Mesenchymal stem cell (in vitro differentiated cells and primary cell): ENCODE data around the gene MIPEP.
A peak's percentile ranks its signal among the peaks of the same experiment; 100 is the strongest.

Experiments used
- DNase-seq: peaks from one replicate; pipeline ENCODE4 v3.0.0-alpha.2; 2013
- H2AFZ ChIP-seq: one replicate; pipeline ENCODE4 v1.6.1; 2013; ENCODE audit warnings: low read depth, mild to moderate bottlenecking, control low read depth, inconsistent platforms, low read length, moderate library complexity
- H2AK5ac ChIP-seq: 2 replicates; pipeline ENCODE4 v1.6.1; 2013; ENCODE audit warnings: low read length, moderate library complexity, mild to moderate bottlenecking, inconsistent platforms; ENCODE audit not compliant: severe bottlenecking
- H2BK120ac ChIP-seq: one replicate; pipeline ENCODE4 v1.6.1; 2013; ENCODE audit warnings: low read depth, mild to moderate bottlenecking, inconsistent platforms, low read length, moderate library complexity
- H2BK12ac ChIP-seq, 2 experiments: one replicate each; pipeline ENCODE4 v1.6.1; 2013; ENCODE audit warnings: inconsistent platforms in 2 of 2, low read length in 2 of 2, mild to moderate bottlenecking in 2 of 2, moderate library complexity in 2 of 2, control low read depth in 1 of 2
- H2BK15ac ChIP-seq: one replicate; pipeline ENCODE4 v1.6.1; 2013; ENCODE audit warnings: mild to moderate bottlenecking, low read depth, inconsistent platforms; ENCODE audit not compliant: poor library complexity, severe bottlenecking
- H2BK5ac ChIP-seq: 2 replicates; pipeline ENCODE4 v1.6.1; 2013; ENCODE audit warnings: low read depth, mild to moderate bottlenecking, low read length, control low read depth, inconsistent platforms; ENCODE audit not compliant: poor library complexity, severe bottlenecking
- H3K14ac ChIP-seq, 2 experiments: one replicate each; pipeline ENCODE4 v1.6.1; 2013; ENCODE audit warnings: inconsistent platforms in 2 of 2, low read length in 2 of 2, control low read depth in 1 of 2, mild to moderate bottlenecking in 1 of 2, moderate library complexity in 1 of 2
- H3K18ac ChIP-seq, 2 experiments: one replicate each; pipeline ENCODE4 v1.6.1; 2013; ENCODE audit warnings: inconsistent platforms in 2 of 2, low read length in 2 of 2, control low read depth in 1 of 2, low read depth in 1 of 2, mild to moderate bottlenecking in 1 of 2
- H3K23ac ChIP-seq, 2 experiments: one replicate each; pipeline ENCODE4 v1.6.1; 2013; ENCODE audit warnings: inconsistent platforms in 2 of 2, low read length in 2 of 2, mild to moderate bottlenecking in 2 of 2, moderate library complexity in 2 of 2, control low read depth in 1 of 2
- H3K27ac ChIP-seq: 2 replicates; pipeline ENCODE4 v1.5.1; 2013; ENCODE audit warnings: mild to moderate bottlenecking, moderate library complexity, low read length, control low read depth, inconsistent platforms; ENCODE audit not compliant: poor library complexity, severe bottlenecking
- H3K27me3 ChIP-seq, 2 experiments: 2 replicates each; pipeline versions ENCODE4 v1.6.1 to v1.7.0; 2013; ENCODE audit warnings: low read length in 2 of 2, mild to moderate bottlenecking in 2 of 2, moderate library complexity in 2 of 2, control low read depth in 1 of 2, inconsistent platforms in 1 of 2; ENCODE audit not compliant: control insufficient read depth in 1 of 2, insufficient read depth in 1 of 2
- H3K36me3 ChIP-seq, 2 experiments: 2 replicates each; pipeline versions ENCODE4 v1.6.1 to v1.7.0; 2013; ENCODE audit warnings: low read length in 2 of 2, control low read depth in 1 of 2, inconsistent platforms in 1 of 2, low read depth in 1 of 2, mild to moderate bottlenecking in 1 of 2; ENCODE audit not compliant: insufficient read depth in 2 of 2, control insufficient read depth in 1 of 2
- H3K4ac ChIP-seq, 2 experiments: one replicate each; pipeline ENCODE4 v1.6.1; 2013; ENCODE audit warnings: inconsistent platforms in 2 of 2, low read length in 2 of 2, mild to moderate bottlenecking in 2 of 2, moderate library complexity in 2 of 2, control low read depth in 1 of 2, low read depth in 1 of 2
- H3K4me1 ChIP-seq: 2 replicates; pipeline ENCODE4 v1.6.1; 2013; ENCODE audit warnings: low read depth, low read length, control low read depth; ENCODE audit not compliant: control insufficient read depth, insufficient read depth
- H3K4me2 ChIP-seq: 2 replicates; pipeline ENCODE4 v1.6.1; 2013; ENCODE audit warnings: low read length, mild to moderate bottlenecking, inconsistent platforms; ENCODE audit not compliant: poor library complexity, severe bottlenecking
- H3K4me3 ChIP-seq, 2 experiments: 2 replicates each; pipeline versions ENCODE4 v1.5.1 to v1.7.0; 2013; ENCODE audit warnings: low read length in 2 of 2, mild to moderate bottlenecking in 2 of 2, control low read depth in 1 of 2, low read depth in 1 of 2; ENCODE audit not compliant: insufficient read depth in 1 of 2
- H3K79me1 ChIP-seq: replicated peaks from 2 replicates; pipeline ENCODE4 v1.6.1; 2013; ENCODE audit warnings: mild to moderate bottlenecking, control low read depth, low read length, inconsistent platforms; ENCODE audit not compliant: poor library complexity, severe bottlenecking
- H3K9ac ChIP-seq: 2 replicates; pipeline ENCODE4 v1.7.0; 2013; ENCODE audit warnings: mild to moderate bottlenecking, low read length, moderate library complexity
- H3K9me3 ChIP-seq: 2 replicates; pipeline ENCODE4 v1.7.0; 2013; ENCODE audit warnings: mild to moderate bottlenecking, low read length; ENCODE audit not compliant: control insufficient read depth
- H4K8ac ChIP-seq: one replicate; pipeline ENCODE4 v1.6.1; 2013; ENCODE audit warnings: inconsistent platforms, mild to moderate bottlenecking, low read length, moderate library complexity
- H4K91ac ChIP-seq: one replicate; pipeline ENCODE4 v1.6.1; 2013; ENCODE audit warnings: mild to moderate bottlenecking, low read length, inconsistent platforms
- WGBS: methylation state at CpG from one replicate; pipeline ENCODE4 v1.1.7; 2013; ENCODE audit warnings: mixed read lengths; 5-methylcytosine and 5-hydroxymethylcytosine counted together

MIPEP gene

GRCh38 chr13:23760000-23760399 lies 129.2 kb downstream of the MIPEP start:
- H2BK120ac ChIP-seq, result no peak overlapping the region
- no peak overlapping the region for H3K4me3 ChIP-seq
- WGBS, result 95% methylated on average over 7 of the region's 9 CpGs
- no peaks in the 10 kb centered on the region for H3K27me3 ChIP-seq
- H3K14ac ChIP-seq, result no peak overlapping the region
- H2AK5ac ChIP-seq, result no peak overlapping the region
- no peak for DNase-seq
- H2AFZ ChIP-seq, result no peak overlapping the region
- H3K18ac ChIP-seq, result no peak overlapping the region
- H3K4me1 ChIP-seq, result peaks cover 2% of the 10 kb centered on the region
- H3K9ac ChIP-seq, result no peak overlapping the region
- H3K79me1 ChIP-seq, result no peaks in the 10 kb centered on the region
- H2BK15ac ChIP-seq, result no peak overlapping the region
- no peak overlapping the region for H2BK12ac ChIP-seq
- no peak overlapping the region for H3K27ac ChIP-seq
- H3K36me3 ChIP-seq, result peaks cover 8% of the 10 kb centered on the region in 2 experiments
- H3K9me3 ChIP-seq, result no peaks in the 10 kb centered on the region
- no peak overlapping the region for H2BK5ac ChIP-seq
- no peak overlapping the region for H4K8ac ChIP-seq
- H3K4me2 ChIP-seq, result no peak overlapping the region
- no peak overlapping the region for H3K23ac ChIP-seq
- H3K4ac ChIP-seq, result no peak overlapping the region
- H4K91ac ChIP-seq, result no peak overlapping the region

GRCh38 chr13:23758798-23759527 lies 130.2 kb downstream of the MIPEP start:
- H3K18ac ChIP-seq, result no peak overlapping the region
- H2BK15ac ChIP-seq, result no peak overlapping the region
- no peak overlapping the region for H3K9ac ChIP-seq
- no peak overlapping the region for H3K4me2 ChIP-seq
- no peak overlapping the region for H4K8ac ChIP-seq
- no peak overlapping the region for H3K4me3 ChIP-seq
- no peak overlapping the region for H2AK5ac ChIP-seq
- H2AFZ ChIP-seq, result no peak overlapping the region
- H3K79me1 ChIP-seq, result no peaks in the 10 kb centered on the region
- H2BK5ac ChIP-seq, result no peak overlapping the region
- no peak overlapping the region for H3K23ac ChIP-seq
- no peak overlapping the region for H2BK120ac ChIP-seq
- DNase-seq, result no peak
- H3K9me3 ChIP-seq, result no peaks in the 10 kb centered on the region
- H3K36me3 ChIP-seq, result peaks cover 8 to 13% of the 10 kb centered on the region in 2 experiments
- WGBS, result 83% methylated on average over 7 of the region's 9 CpGs
- no peak overlapping the region for H2BK12ac ChIP-seq
- no peak overlapping the region for H3K4ac ChIP-seq
- no peaks in the 10 kb centered on the region for H3K27me3 ChIP-seq
- no peak overlapping the region for H4K91ac ChIP-seq
- peaks cover 2% of the 10 kb centered on the region for H3K4me1 ChIP-seq
- no peak overlapping the region for H3K14ac ChIP-seq
- no peak overlapping the region for H3K27ac ChIP-seq

- no peaks in the 10 kb centered on the region for H3K79me1 ChIP-seq
- peaks cover 8 to 21% of the 10 kb centered on the region in 2 experiments for H3K36me3 ChIP-seq
- H3K4me2 ChIP-seq, result no peak overlapping the region
- H3K27me3 ChIP-seq, result no peaks in the 10 kb centered on the region
- H3K18ac ChIP-seq, result peak overlapping the region in 1 of 2 experiments; percentile 63
- DNase-seq, result no peak
- no peak overlapping the region for H2BK12ac ChIP-seq
- H4K91ac ChIP-seq, result no peak overlapping the region
- no peak overlapping the region for H3K14ac ChIP-seq
- no peaks in the 10 kb centered on the region for H3K9me3 ChIP-seq
- H2BK5ac ChIP-seq, result no peak overlapping the region
- H2AK5ac ChIP-seq, result no peak overlapping the region
- no peak overlapping the region for H2BK15ac ChIP-seq
- H2BK120ac ChIP-seq, result no peak overlapping the region
- H3K9ac ChIP-seq, result no peak overlapping the region
- H4K8ac ChIP-seq, result no peak overlapping the region
- no CpG with 5 or more reads among the region's 2 CpGs for WGBS
- H3K4me3 ChIP-seq, result no peak overlapping the region
- no peak overlapping the region for H3K4ac ChIP-seq
- H3K4me1 ChIP-seq, result peaks cover 4% of the 10 kb centered on the region
- H3K27ac ChIP-seq, result no peak overlapping the region
- H3K23ac ChIP-seq, result no peak overlapping the region
- H2AFZ ChIP-seq, result no peak overlapping the region
Measured at GRCh38 chr13:23754997-23755396, 134.2 kb downstream of the MIPEP start.

GRCh38 chr13:23754506-23754905 lies 134.7 kb downstream of the MIPEP start:
- H2BK120ac ChIP-seq, result no peak overlapping the region
- peaks cover 4% of the 10 kb centered on the region for H3K4me1 ChIP-seq
- H3K18ac ChIP-seq, result peak overlapping the region; percentile 63 to 67
- H2AFZ ChIP-seq, result no peak overlapping the region
- no peak overlapping the region for H3K4me3 ChIP-seq
- DNase-seq, result no peak
- no peak overlapping the region for H2BK5ac ChIP-seq
- H3K14ac ChIP-seq, result no peak overlapping the region
- no peaks in the 10 kb centered on the region for H3K79me1 ChIP-seq
- no peak overlapping the region for H3K27ac ChIP-seq
- no peak overlapping the region for H3K4ac ChIP-seq
- H3K36me3 ChIP-seq, result peaks cover 4 to 19% of the 10 kb centered on the region in 2 experiments
- H4K8ac ChIP-seq, result no peak overlapping the region
- H3K9me3 ChIP-seq, result no peaks in the 10 kb centered on the region
- H3K4me2 ChIP-seq, result no peak overlapping the region
- H3K9ac ChIP-seq, result no peak overlapping the region
- H3K23ac ChIP-seq, result peak overlapping the region in 1 of 2 experiments; percentile 26
- no peak overlapping the region for H2BK15ac ChIP-seq
- no peak overlapping the region for H2AK5ac ChIP-seq
- H4K91ac ChIP-seq, result no peak overlapping the region
- 98% methylated on average over 5 of the region's 6 CpGs for WGBS
- no peak overlapping the region for H2BK12ac ChIP-seq
- no peaks in the 10 kb centered on the region for H3K27me3 ChIP-seq
